WERI-Rb-1 (cell line): Measurements from ENCODE around the gene CELSR1.

Source experiments
- DNase-seq: peaks from one replicate; pipeline ENCODE4 v3.0.0-alpha.2; 2020
- H3K27ac ChIP-seq: fragments of 250-450 bp; sonication (Bioruptor Pico); 2 replicates; pipeline ENCODE4 v1.5.1; 2020; ENCODE audit warnings: mild to moderate bottlenecking, moderate library complexity
- H3K27me3 ChIP-seq: fragments of 250-450 bp; sonication (Bioruptor Pico); 2 replicates; pipeline ENCODE4 v1.5.1; 2021; ENCODE audit warnings: mild to moderate bottlenecking, low read depth, moderate library complexity; ENCODE audit not compliant: insufficient read depth, severe bottlenecking
- H3K36me3 ChIP-seq: fragments of 250-450 bp; sonication (Bioruptor Pico); 2 replicates; pipeline ENCODE4 v1.5.1; 2020; ENCODE audit warnings: mild to moderate bottlenecking, moderate library complexity
- H3K4me3 ChIP-seq: 2 replicates; pipeline ENCODE4 v1.5.1; 2011; ENCODE audit warnings: low read depth, mild to moderate bottlenecking, control low read depth, low read length
- H3K9me3 ChIP-seq: fragments of 250-450 bp; sonication (Bioruptor Pico); 2 replicates; pipeline ENCODE4 v1.5.1; 2021; ENCODE audit warnings: mild to moderate bottlenecking, moderate library complexity; ENCODE audit not compliant: severe bottlenecking
- CTCF ChIP-seq: IDR thresholded peaks from 2 replicates; pipeline ENCODE4 v1.5.1; 2011; ENCODE audit warnings: low read depth, mild to moderate bottlenecking, control low read depth, inconsistent platforms, low read length

The CELSR1 gene

DNA sequence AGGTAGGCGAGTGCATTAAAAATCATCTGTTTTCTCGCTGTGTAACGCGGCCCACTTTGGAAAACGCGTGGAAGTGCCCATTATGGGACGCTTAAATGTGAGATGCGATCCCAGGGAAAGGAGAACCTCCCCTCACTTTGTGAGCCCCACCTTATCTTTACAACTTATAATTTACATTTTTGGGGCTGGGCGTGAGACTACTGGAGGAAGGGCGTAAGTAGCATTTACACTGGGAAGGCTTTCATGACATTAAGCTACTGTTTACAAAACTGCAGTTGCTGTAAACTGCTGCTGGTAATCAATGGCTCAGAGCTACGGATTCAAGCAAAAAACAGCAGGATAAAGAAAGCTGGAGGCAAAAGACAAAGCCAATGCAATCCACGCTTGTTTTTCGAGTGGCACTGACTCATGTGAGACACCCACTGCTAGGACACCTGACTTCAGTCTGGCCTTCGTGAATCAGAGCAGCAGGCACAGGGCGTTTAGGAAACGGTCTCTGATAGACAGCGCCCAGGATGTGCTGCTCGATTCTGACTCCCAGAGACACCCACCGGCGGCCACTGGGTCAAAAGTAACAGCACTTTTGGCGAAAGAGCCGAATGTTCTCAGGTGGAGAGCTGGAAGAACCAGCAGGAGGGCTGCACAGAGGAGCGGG, 123.6 kb downstream of the CELSR1 start:
- H3K4me3 ChIP-seq: no peak overlapping the region
- H3K36me3 ChIP-seq: no peaks in the 10 kb centered on the region
- H3K9me3 ChIP-seq: no peaks in the 10 kb centered on the region
- no peaks in the 10 kb centered on the region for H3K27me3 ChIP-seq
- DNase-seq: no peak
- no peak overlapping the region for H3K27ac ChIP-seq
- TF ChIP-seq CTCF: no peak

GRCh38 chr22:46411347-46411746, 126.1 kb downstream of the CELSR1 start:
- no peak overlapping the region for H3K27ac ChIP-seq
- DNase-seq: no peak
- no peak for TF ChIP-seq CTCF
- H3K4me3 ChIP-seq: no peak overlapping the region
- no peaks in the 10 kb centered on the region for H3K36me3 ChIP-seq
- no peaks in the 10 kb centered on the region for H3K9me3 ChIP-seq
- no peaks in the 10 kb centered on the region for H3K27me3 ChIP-seq

GRCh38 chr22:46410291-46410808, 127.1 kb downstream of the CELSR1 start:
- Histone ChIP-seq H3K27me3 (no peaks in the 10 kb centered on the region), H3K4me3 (no peak overlapping the region), H3K27ac (no peak overlapping the region), H3K9me3 (no peaks in the 10 kb centered on the region), H3K36me3 (no peaks in the 10 kb centered on the region)
- DNase-seq: no peak
- no peak for TF ChIP-seq CTCF

GRCh38 chr22:46409631-46410210, 127.7 kb downstream of the CELSR1 start:
- DNase-seq: no peak
- no peaks in the 10 kb centered on the region for H3K27me3 ChIP-seq
- H3K27ac ChIP-seq: no peak overlapping the region
- H3K4me3 ChIP-seq: no peak overlapping the region
- no peaks in the 10 kb centered on the region for H3K36me3 ChIP-seq
- TF ChIP-seq CTCF: no peak
- H3K9me3 ChIP-seq: no peaks in the 10 kb centered on the region

DNA sequence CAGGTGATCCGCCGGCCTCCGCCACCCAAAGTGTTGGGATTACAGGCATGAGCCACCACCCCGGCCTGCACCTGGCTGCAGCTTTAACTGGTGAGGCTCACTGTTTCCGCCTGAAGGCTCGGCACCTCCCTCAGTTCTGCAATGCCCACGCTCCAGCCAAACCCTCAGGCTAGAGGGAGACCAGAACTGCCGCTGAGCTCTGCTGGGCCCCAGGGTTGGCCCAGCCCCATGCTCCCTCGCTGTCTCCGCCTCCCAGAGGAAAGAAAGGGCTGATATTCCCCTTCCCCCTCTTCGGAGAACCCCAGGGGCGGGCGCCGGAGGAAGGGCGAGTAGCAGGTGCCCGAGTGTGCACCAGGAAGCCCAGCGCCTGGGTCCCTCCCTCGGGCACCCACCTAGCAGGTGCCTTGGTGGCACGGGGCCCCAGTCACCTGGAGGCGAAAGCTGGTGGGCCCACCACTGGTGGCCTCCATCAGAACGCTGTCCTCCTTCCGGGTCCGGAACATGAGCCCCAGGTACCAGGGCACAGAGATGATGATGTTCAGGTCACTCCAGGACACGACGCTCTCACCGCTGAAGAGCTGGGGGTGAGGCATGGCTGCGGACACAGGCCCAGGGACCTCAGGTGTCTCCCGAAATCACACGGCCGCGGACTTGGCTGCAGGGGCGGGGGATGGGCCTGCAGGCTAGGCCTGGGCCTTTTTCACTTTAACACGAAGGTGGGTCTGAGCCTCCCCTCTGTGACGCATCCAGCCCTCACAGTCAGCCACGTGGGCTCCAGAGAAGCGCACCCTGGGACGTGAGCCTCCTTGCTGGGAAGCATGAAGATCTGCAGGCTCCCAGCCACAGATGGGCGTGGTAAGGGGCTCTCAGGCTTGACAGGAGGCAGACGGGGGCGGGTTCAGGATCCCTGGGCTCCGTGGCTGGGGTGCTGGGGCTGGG, 128.6 kb downstream of the CELSR1 start:
- no peak for DNase-seq
- Histone ChIP-seq H3K27ac (no peak overlapping the region), H3K4me3 (no peak overlapping the region), H3K27me3 (no peaks in the 10 kb centered on the region), H3K36me3 (no peaks in the 10 kb centered on the region), H3K9me3 (no peaks in the 10 kb centered on the region)
- TF ChIP-seq CTCF: no peak
